Fibroblast of the aortic adventitia (primary cell): ENCODE data around the gene THYN1. TPM values are rescaled to one million over a fixed set of nuclear protein-coding genes. Genes with fewer than 3 reads are reported as not detected.

Experiments used
- DNase-seq: peaks from one replicate; pipeline ENCODE4 v3.0.0-alpha.2; 2010; ENCODE audit warnings: low read depth
- H3K4me3 ChIP-seq: 2 replicates; pipeline ENCODE4 v1.5.1; 2011; ENCODE audit warnings: low read depth, mild to moderate bottlenecking, control low read depth, low read length, moderate library complexity
- total RNA-seq: library from RNA; depleted of rRNA; stranded (reverse); fragments of >200 nt; gene quantifications from 2 replicates; pipeline ENCODE4 v1.2.3, GENCODE V29; 2012; ENCODE audit warnings: low replicate concordance
- TF ChIP-seq, protein P1 (sequence below): IDR thresholded peaks from 2 replicates; pipeline ENCODE4 v1.5.1; 2011; ENCODE audit warnings: mild to moderate bottlenecking, low read length, control low read depth, inconsistent platforms; ENCODE audit not compliant: insufficient read depth

THYN1 gene
- total RNA-seq, 1 donor, result 54.5 TPM

DNA sequence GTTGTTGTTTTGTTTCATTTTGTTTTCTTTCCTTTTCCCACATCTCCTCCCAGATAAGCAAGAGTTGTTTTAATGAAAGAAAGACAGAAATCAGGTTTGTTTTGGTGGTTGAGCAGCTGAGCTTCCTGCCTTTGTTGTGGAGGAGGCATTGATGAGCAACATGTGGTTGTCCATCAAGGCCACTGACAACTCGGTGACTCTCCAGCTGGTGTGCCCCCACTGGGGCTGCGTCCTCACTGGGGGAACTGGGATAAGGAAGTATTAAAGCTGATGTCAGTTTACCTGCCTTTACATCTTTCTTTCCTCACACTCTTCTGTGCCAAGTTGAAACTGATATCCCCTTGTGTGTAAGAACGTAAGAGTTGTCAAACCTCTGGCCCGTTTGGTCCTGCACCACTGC lies 22.8 kb downstream of the THYN1 start:
- no peak for DNase-seq
- TF ChIP-seq, protein P1, sequence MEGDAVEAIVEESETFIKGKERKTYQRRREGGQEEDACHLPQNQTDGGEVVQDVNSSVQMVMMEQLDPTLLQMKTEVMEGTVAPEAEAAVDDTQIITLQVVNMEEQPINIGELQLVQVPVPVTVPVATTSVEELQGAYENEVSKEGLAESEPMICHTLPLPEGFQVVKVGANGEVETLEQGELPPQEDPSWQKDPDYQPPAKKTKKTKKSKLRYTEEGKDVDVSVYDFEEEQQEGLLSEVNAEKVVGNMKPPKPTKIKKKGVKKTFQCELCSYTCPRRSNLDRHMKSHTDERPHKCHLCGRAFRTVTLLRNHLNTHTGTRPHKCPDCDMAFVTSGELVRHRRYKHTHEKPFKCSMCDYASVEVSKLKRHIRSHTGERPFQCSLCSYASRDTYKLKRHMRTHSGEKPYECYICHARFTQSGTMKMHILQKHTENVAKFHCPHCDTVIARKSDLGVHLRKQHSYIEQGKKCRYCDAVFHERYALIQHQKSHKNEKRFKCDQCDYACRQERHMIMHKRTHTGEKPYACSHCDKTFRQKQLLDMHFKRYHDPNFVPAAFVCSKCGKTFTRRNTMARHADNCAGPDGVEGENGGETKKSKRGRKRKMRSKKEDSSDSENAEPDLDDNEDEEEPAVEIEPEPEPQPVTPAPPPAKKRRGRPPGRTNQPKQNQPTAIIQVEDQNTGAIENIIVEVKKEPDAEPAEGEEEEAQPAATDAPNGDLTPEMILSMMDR, result no peak
- no peak overlapping the region for H3K4me3 ChIP-seq

DNA sequence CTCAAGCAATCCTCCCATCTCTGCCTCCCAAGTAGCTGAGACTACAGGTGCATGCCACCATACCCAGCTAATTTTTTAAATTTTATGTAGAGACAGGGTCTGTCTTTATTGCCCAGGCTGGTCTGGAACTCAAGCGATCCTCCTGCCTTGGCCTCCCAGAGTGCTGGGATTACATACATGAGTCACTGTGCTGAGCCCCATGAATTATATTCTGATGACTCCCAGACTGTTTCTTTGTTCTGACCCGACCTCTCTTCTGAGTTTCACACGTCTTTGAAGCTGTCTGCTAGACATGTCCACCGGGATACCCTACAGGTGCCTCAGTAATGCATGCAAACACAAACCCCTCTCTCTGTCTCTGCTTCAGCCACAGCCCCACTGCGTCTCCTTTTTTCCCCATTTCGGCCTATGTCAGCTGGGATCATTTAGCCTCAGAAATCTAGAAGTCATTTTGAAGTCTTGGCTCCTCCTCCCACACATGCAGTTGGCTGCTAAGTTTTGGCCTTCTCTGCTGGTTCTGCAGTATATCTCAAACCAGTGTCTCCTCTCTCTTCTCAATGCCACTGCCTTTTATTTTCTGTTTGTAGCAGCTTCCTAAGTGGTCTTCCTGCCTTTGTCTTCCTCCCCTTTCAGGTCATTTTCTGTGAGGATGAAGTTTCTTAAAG lies 23.9 kb downstream of the THYN1 start:
- no peak for DNase-seq
- TF ChIP-seq, protein P1, result no peak
- no peak overlapping the region for H3K4me3 ChIP-seq

DNA sequence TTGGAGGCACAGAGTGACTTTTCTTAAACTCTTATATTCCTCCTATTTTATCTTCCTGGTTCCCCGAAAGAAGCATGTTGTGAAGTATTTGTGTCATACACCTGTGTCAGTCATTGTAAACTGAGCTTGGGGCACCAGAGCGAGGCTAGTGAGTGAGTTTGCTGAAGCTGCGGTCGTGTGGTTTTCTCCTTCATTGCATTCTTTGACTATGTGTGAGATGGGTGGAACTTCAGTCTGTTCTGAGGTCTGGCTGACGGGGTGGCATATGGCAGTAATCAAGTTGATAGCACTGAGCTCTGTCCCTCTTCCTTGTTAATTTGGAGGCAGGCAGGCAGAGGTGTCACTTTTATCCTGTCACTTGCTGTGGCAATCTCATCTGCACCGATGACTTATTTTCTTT lies 24.5 kb downstream of the THYN1 start:
- no peak for DNase-seq
- H3K4me3 ChIP-seq, result no peak overlapping the region
- TF ChIP-seq, protein P1, result no peak

DNA sequence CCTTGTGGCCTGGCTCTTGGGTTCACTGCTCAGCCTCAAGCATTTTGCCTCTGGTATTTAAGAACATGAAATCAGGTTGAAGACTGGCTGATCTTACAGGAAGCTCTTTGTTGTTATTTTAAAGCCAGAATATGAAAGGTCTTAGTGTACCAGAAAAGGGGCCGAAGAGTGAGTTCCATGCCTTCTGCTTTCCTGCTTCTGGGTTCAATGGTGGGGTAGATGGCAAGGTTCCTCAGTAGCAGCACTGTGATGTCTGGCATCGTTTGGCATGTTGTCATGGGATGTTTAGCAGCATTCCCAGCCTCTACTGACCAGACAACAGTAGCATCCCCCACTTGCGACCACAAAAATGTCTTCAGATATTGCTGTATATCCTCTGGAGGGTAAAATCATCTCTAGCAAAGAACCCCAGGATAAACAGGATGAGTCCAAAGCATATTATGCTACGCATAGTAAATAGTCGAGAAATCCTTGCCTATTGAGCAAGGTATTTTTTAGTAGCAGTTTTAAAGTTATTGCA lies 26.3 kb downstream of the THYN1 start:
- TF ChIP-seq, protein P1, result no peak
- no peak for DNase-seq
- H3K4me3 ChIP-seq, result peak overlapping the region; percentile 36

DNA sequence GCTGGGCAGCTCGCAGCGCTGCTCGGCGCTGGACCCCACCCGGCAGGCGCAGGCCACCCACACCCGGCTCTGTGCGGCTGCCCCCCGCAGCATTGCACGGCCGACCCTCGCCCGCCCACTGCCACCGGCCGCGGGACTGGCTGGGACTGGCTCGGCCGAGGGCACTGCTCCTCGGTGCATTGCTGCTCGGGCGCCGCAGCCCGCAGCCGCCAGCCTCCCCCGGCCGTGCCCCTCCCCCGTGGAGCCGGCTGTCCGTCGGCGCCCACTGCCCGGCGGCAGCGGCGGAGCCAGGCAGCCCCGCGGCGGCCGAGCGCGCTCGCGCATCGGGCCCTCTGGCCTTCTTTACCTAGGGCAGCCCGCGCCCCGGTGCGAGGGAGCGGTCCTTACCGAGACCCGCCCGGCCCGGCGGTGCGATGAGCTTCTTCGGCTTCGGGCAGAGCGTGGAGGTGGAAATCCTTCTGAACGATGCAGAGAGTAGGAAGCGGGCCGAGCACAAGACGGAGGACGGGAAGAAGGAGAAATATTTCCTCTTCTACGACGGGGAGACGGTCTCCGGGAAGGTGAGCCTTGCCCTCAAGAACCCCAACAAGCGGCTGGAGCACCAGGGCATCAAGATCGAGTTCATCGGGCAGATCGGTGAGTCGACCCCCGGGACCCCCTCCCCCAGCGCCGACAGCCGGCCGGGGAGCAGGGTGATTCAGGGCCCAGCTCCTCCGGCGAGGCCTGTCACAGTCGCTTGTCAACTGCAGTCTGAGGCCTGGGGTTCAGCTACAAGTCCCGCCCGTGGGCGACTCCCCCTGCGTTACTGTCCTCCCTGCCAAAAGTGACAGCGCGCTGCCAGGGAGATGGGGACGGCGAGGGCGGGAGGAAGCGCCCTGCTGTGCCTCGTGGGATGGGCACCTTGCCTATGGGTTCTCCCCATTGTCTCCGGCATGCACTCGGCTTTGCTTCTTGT lies 28.2 kb downstream of the THYN1 start:
- TF ChIP-seq, protein P1, result no peak
- no peak for DNase-seq
- peak overlapping the region; percentile 85 for H3K4me3 ChIP-seq

DNA sequence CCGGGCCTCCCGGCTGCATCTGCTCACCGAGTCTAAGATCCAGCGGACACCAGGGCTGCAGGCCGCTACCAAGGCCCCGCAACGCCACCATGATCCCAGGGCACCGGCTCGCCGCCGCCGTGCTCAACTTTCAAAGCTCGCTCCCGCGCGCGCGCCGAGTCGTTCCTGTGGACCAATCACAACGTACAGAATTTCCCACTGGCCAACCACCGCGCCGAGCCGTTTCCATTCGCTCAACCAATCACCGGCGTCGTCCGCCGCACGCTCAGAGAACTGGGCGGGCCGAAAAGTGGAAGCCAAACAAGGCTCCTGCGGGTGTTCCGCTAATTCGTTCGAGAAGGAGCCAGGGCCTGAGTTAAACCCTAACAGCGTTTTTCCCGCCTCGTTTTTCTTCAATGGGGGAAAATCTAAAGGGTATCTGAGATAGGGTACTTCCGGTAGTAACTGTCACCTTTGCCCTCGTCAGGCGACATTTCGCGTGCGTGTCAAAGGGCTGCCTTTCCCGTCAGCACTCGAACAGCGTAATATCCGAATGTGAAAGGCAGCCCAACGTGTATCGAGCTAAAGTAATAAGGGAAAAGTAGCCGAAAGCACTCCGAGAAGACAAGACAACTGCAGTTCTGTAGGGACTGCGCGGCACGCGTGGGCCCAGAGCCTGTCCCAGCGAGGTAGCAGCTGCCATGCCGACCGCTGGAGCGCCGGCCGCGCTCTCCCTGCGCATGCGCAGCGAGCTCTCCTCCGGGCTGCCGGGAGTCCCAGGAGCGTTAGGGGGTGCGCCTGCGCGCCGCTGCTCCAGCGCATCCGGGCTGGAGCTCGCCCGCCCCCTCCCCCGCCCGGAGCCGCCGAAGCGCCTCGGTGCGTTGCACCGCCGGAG lies 29.1 kb downstream of the THYN1 start, which contains the start of the genes NCAPD3 and VPS26B:
NCAPD3 (minus strand) TSS at position 132 of the 874 bp plus-strand sequence; CDS start at position 91, 41 bp downstream.
VPS26B (plus strand) TSS at position 836 of the 874 bp plus-strand sequence. CDS start 452 bp downstream, outside the sequence.
- peak; percentile 94 for DNase-seq
- TF ChIP-seq, protein P1, result no peak
- H3K4me3 ChIP-seq, result peak within 1 kb of the TSS; percentile 85
